ENCODE data around the gene FHIT. TPM values are rescaled to one million over a fixed set of nuclear protein-coding genes. Genes with fewer than 3 reads are reported as not detected.
"Not testable (repeated sequence)": the region's sequence is repeated elsewhere in the genome, so short reads cannot be mapped to it uniquely, and the experiment has no call there.

FHIT gene
- total RNA-seq, 1 donor from 2014 or later, result 20.2 TPM

DNA sequence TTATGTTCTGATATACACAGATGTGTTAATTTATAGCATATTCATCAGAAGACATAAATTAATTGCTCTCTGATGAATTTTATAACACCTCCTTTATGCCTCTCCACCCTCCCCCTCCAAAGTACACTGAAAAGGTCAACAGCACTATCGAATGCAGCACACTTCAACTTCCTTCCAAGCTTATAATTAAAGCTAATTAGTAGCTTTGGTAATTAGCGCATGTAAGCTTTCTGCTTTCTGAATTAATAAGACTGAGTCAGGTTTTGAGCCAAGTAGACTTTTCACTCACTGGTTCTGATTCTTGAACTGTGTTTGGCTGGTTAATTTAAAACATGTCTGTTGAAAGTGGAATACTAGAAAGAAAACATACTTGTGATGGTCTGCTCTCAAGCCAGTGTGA is 1440.6 kb downstream of the FHIT start:
- TF ChIP-seq, protein P1, sequence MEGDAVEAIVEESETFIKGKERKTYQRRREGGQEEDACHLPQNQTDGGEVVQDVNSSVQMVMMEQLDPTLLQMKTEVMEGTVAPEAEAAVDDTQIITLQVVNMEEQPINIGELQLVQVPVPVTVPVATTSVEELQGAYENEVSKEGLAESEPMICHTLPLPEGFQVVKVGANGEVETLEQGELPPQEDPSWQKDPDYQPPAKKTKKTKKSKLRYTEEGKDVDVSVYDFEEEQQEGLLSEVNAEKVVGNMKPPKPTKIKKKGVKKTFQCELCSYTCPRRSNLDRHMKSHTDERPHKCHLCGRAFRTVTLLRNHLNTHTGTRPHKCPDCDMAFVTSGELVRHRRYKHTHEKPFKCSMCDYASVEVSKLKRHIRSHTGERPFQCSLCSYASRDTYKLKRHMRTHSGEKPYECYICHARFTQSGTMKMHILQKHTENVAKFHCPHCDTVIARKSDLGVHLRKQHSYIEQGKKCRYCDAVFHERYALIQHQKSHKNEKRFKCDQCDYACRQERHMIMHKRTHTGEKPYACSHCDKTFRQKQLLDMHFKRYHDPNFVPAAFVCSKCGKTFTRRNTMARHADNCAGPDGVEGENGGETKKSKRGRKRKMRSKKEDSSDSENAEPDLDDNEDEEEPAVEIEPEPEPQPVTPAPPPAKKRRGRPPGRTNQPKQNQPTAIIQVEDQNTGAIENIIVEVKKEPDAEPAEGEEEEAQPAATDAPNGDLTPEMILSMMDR (IDR thresholded peaks at IDR 0.05; ENCODE audit: unreplicated experiment), result no peak
- no peaks in the 10 kb centered on the region for H3K36me3 Mint-ChIP-seq (ENCODE audit: low read depth, unreplicated experiment)
- no peak overlapping the region for H3K27ac Mint-ChIP-seq (ENCODE audit: unreplicated experiment)

GRCh38 chr3:59809710-59810444 is 1441.4 kb downstream of the FHIT start:
- Mint-ChIP-seq H3K4me3 (ENCODE audit: unreplicated experiment) (no peak overlapping the region), H3K27ac (ENCODE audit: unreplicated experiment) (no peak overlapping the region), H3K4me1 (ENCODE audit: unreplicated experiment) (no peaks in the 10 kb centered on the region), H3K36me3 (ENCODE audit: low read depth, unreplicated experiment) (no peaks in the 10 kb centered on the region), H3K9me3 (ENCODE audit: unreplicated experiment) (no peaks in the 10 kb centered on the region), H3K27me3 (ENCODE audit: unreplicated experiment) (peaks cover 1% of the 10 kb centered on the region)
- TF ChIP-seq, protein P1 (IDR thresholded peaks at IDR 0.05; ENCODE audit: unreplicated experiment), result peak; percentile 55
- no peak for DNase-seq (ENCODE audit: low spot score)

More for the DNA sequence above, 1440.6 kb downstream of the FHIT start:
- no peak for DNase-seq (ENCODE audit: low spot score)
- H3K4me1 Mint-ChIP-seq (ENCODE audit: unreplicated experiment), result no peaks in the 10 kb centered on the region
- H3K9me3 Mint-ChIP-seq (ENCODE audit: unreplicated experiment), result no peaks in the 10 kb centered on the region
- H3K27me3 Mint-ChIP-seq (ENCODE audit: unreplicated experiment), result peaks cover 1% of the 10 kb centered on the region
- H3K4me3 Mint-ChIP-seq (ENCODE audit: unreplicated experiment), result no peak overlapping the region

DNA sequence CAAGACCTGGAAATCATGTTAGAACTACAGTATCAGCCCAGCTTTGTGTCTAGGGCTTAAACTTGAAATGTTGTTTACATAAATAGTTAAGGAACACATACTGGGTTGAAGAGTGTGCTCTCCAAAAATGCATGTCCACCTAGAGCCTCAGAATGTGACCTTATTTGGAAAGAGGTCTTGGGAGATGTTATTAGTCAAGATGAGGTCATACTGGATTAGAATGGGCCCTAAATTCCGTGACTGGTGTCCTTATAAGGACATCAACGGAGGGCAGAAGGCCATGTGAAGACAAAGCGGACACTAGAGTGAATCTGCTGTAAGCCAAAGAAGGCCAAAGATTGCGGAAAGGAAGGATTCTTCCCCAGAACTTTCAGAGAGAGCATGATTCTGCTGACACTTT is 1442.2 kb downstream of the FHIT start:
- no peaks in the 10 kb centered on the region for H3K4me1 Mint-ChIP-seq (ENCODE audit: unreplicated experiment)
- no peak for DNase-seq (ENCODE audit: low spot score)
- peaks cover 2% of the 10 kb centered on the region for H3K27me3 Mint-ChIP-seq (ENCODE audit: unreplicated experiment)
- no peaks in the 10 kb centered on the region for H3K9me3 Mint-ChIP-seq (ENCODE audit: unreplicated experiment)
- no peaks in the 10 kb centered on the region for H3K36me3 Mint-ChIP-seq (ENCODE audit: low read depth, unreplicated experiment)
- H3K4me3 Mint-ChIP-seq (ENCODE audit: unreplicated experiment), result no peak overlapping the region
- TF ChIP-seq, protein P1 (IDR thresholded peaks at IDR 0.05; ENCODE audit: unreplicated experiment), result no peak
- H3K27ac Mint-ChIP-seq (ENCODE audit: unreplicated experiment), result no peak overlapping the region

- no peak overlapping the region for H3K27ac Mint-ChIP-seq (ENCODE audit: unreplicated experiment)
- TF ChIP-seq, protein P1 (IDR thresholded peaks at IDR 0.05; ENCODE audit: unreplicated experiment), result no peak
Measured at GRCh38 chr3:59808446-59808845, 1442.8 kb downstream of the FHIT start.

GRCh38 chr3:59803268-59803667 is 1448.0 kb downstream of the FHIT start:
- Mint-ChIP-seq H3K36me3 (ENCODE audit: low read depth, unreplicated experiment) (no peaks in the 10 kb centered on the region), H3K27me3 (ENCODE audit: unreplicated experiment) (peaks cover 1% of the 10 kb centered on the region), H3K4me1 (ENCODE audit: unreplicated experiment) (no peaks in the 10 kb centered on the region), H3K27ac (ENCODE audit: unreplicated experiment) (no peak overlapping the region), H3K9me3 (ENCODE audit: unreplicated experiment) (no peaks in the 10 kb centered on the region), H3K4me3 (ENCODE audit: unreplicated experiment) (no peak overlapping the region)
- TF ChIP-seq, protein P1 (IDR thresholded peaks at IDR 0.05; ENCODE audit: unreplicated experiment), result no peak
- no peak for DNase-seq (ENCODE audit: low spot score)

More at GRCh38 chr3:59808446-59808845, 1442.8 kb downstream of the FHIT start:
- Mint-ChIP-seq H3K9me3 (ENCODE audit: unreplicated experiment) (no peaks in the 10 kb centered on the region), H3K27me3 (ENCODE audit: unreplicated experiment) (peaks cover 1% of the 10 kb centered on the region), H3K4me3 (ENCODE audit: unreplicated experiment) (no peak overlapping the region), H3K36me3 (ENCODE audit: low read depth, unreplicated experiment) (no peaks in the 10 kb centered on the region), H3K4me1 (ENCODE audit: unreplicated experiment) (no peaks in the 10 kb centered on the region)
- no peak for DNase-seq (ENCODE audit: low spot score)

DNA sequence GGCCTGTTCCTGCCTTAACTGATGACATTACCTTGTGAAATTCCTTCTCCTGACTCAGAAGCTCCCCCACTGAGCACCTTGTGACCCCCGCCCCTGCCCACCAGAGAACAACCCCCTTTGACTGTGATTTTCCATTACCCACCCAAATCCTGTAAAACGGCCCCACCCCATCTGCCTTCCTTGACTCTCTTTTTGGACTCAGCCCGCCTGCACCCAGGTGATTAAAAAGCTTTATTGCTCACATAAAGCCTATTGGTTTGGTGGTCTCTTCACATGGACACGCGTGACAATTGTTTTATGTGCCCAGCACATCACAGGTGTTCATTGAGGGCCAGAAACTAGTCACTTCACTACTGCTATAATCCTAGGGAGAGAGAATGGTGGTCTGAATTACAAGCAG is 1448.8 kb downstream of the FHIT start:
- H3K36me3 Mint-ChIP-seq (ENCODE audit: low read depth, unreplicated experiment), result not testable (repeated sequence)

More for the DNA sequence above, 1448.8 kb downstream of the FHIT start:
- not testable (repeated sequence) for DNase-seq (ENCODE audit: low spot score); H3K4me1 Mint-ChIP-seq (ENCODE audit: unreplicated experiment); H3K27ac Mint-ChIP-seq (ENCODE audit: unreplicated experiment); H3K27me3 Mint-ChIP-seq (ENCODE audit: unreplicated experiment); H3K9me3 Mint-ChIP-seq (ENCODE audit: unreplicated experiment); H3K4me3 Mint-ChIP-seq (ENCODE audit: unreplicated experiment)
